Hepatocyte (in vitro differentiated cells): ENCODE measurements around the gene SERF2. TPM values are rescaled to one million over a fixed set of nuclear protein-coding genes. Genes with fewer than 3 reads are reported as not detected.

Experiments
- DNase-seq: peaks from one replicate; pipeline ENCODE4 v3.0.0-alpha.2; 2016; ENCODE audit warnings: low spot score
- H2AFZ ChIP-seq: fragments of 200-600 bp; sonication (generic); 2 replicates; pipeline ENCODE4 v1.6.0; 2016; ENCODE audit warnings: antibody characterized with exemption, mild to moderate bottlenecking
- H3K27ac ChIP-seq: fragments of 200-600 bp; sonication (generic); 2 replicates; pipeline ENCODE4 v1.5.1; 2016; ENCODE audit warnings: mild to moderate bottlenecking
- H3K27me3 ChIP-seq: fragments of 200-600 bp; sonication (generic); 2 replicates; pipeline ENCODE4 v1.6.1; 2016
- H3K36me3 ChIP-seq: fragments of 200-600 bp; sonication (generic); replicated peaks from 2 replicates; pipeline ENCODE4 v1.5.1; 2016; ENCODE audit warnings: low read depth; ENCODE audit not compliant: insufficient read depth
- H3K4me1 ChIP-seq: fragments of 200-600 bp; sonication (generic); 2 replicates; pipeline ENCODE4 v1.5.1; 2016; ENCODE audit warnings: mild to moderate bottlenecking, moderate library complexity; ENCODE audit not compliant: insufficient read depth
- H3K4me2 ChIP-seq: fragments of 200-600 bp; sonication (generic); 2 replicates; pipeline ENCODE4 v1.6.0; 2016
- H3K4me3 ChIP-seq: fragments of 200-600 bp; sonication (generic); 2 replicates; pipeline ENCODE4 v1.5.1; 2016; ENCODE audit warnings: mild to moderate bottlenecking
- H3K79me2 ChIP-seq: fragments of 200-600 bp; sonication (generic); 2 replicates; pipeline ENCODE4 v1.6.0; 2017; ENCODE audit warnings: mild to moderate bottlenecking
- H3K9me2 ChIP-seq: fragments of 200-600 bp; sonication (generic); replicated peaks from 2 replicates; pipeline ENCODE4 v1.6.0; 2017; ENCODE audit warnings: mild to moderate bottlenecking; ENCODE audit not compliant: insufficient read depth
- H3K9me3 ChIP-seq: fragments of 200-600 bp; sonication (generic); 2 replicates; pipeline ENCODE4 v1.5.1; 2016; ENCODE audit warnings: low read depth, mild to moderate bottlenecking
- H4K20me1 ChIP-seq: fragments of 200-600 bp; sonication (generic); 2 replicates; pipeline ENCODE4 v1.6.0; 2016; ENCODE audit warnings: mild to moderate bottlenecking; ENCODE audit not compliant: insufficient read depth, poor library complexity, severe bottlenecking
- CTCF ChIP-seq: fragments of 200-600 bp; sonication (generic); IDR thresholded peaks from 2 replicates; pipeline ENCODE4 v1.5.1; 2016; ENCODE audit warnings: antibody characterized with exemption, mild to moderate bottlenecking; ENCODE audit not compliant: poor library complexity
- EZH2 ChIP-seq: fragments of 200-600 bp; sonication (generic); IDR thresholded peaks from 2 replicates; pipeline ENCODE4 v1.6.1; 2016; ENCODE audit warnings: antibody characterized with exemption, mild to moderate bottlenecking, borderline replicate concordance
- EZH2phosphoT487 ChIP-seq: fragments of 200-600 bp; sonication (generic); IDR thresholded peaks from one replicate; pipeline ENCODE4 v1.6.1; 2018; ENCODE audit warnings: antibody characterized with exemption, mild to moderate bottlenecking, low read depth, moderate library complexity; ENCODE audit not compliant: unreplicated experiment, severe bottlenecking
- WGBS: methylation state at CpG from one replicate; pipeline ENCODE4 v1.1.6; 2016; ENCODE audit warnings: low lambda C conversion rate; ENCODE audit errors: missing lambda C conversion rate; 5-methylcytosine and 5-hydroxymethylcytosine counted together
- polyA plus RNA-seq: library from polyadenylated mRNA; unstranded; fragments of >200 nt; fragmentation: Nextera tagmentation; extraction: Ambion mirVana; gene quantifications from 2 replicates; pipeline ENCODE4 v1.2.1, GENCODE V29; 2016
- total RNA-seq: library from RNA; depleted of rRNA; stranded (reverse); fragments of >200 nt; gene quantifications from 2 replicates; pipeline ENCODE4 v1.2.3, GENCODE V29; 2014

SERF2 gene
- total and polyA plus RNA-seq, 2 experiments from 2014 or later, result 958 to 2,443 TPM

GRCh38 chr15:43794269-43795037, 2.3 kb downstream of the SERF2 start:
- Histone ChIP-seq H3K27ac (peak overlapping the region; percentile 96), H3K36me3 (no peaks in the 10 kb centered on the region), H3K4me3 (no peak overlapping the region), H3K79me2 (peaks cover 36% of the 10 kb centered on the region), H3K9me3 (no peaks in the 10 kb centered on the region), H3K9me2 (no peaks in the 10 kb centered on the region), H3K4me2 (peak overlapping the region; percentile 90), H3K4me1 (peaks cover 36% of the 10 kb centered on the region), H4K20me1 (peaks cover 11% of the 10 kb centered on the region), H3K27me3 (no peaks in the 10 kb centered on the region), H2AFZ (no peak overlapping the region)
- WGBS, result 78% methylated on average over 9 of the region's 9 CpGs
- DNase-seq, result no peak
- TF ChIP-seq EZH2 (no peak), EZH2phosphoT487 (no peak), CTCF (no peak)

GRCh38 chr15:43795197-43795596, 3.1 kb downstream of the SERF2 start:
- Histone ChIP-seq H3K27me3 (no peaks in the 10 kb centered on the region), H3K79me2 (peaks cover 36% of the 10 kb centered on the region), H3K27ac (peak overlapping the region; percentile 96), H2AFZ (no peak overlapping the region), H3K9me2 (no peaks in the 10 kb centered on the region), H4K20me1 (peaks cover 11% of the 10 kb centered on the region), H3K36me3 (no peaks in the 10 kb centered on the region), H3K4me3 (no peak overlapping the region), H3K9me3 (no peaks in the 10 kb centered on the region), H3K4me2 (peak overlapping the region; percentile 90), H3K4me1 (peaks cover 43% of the 10 kb centered on the region)
- no peak for DNase-seq
- 97% methylated on average over 2 of the region's 2 CpGs for WGBS
- no peak for TF ChIP-seq CTCF
- TF ChIP-seq EZH2, result no peak
- no peak for TF ChIP-seq EZH2phosphoT487

GRCh38 chr15:43795997-43796396, 3.9 kb downstream of the SERF2 start:
- H3K79me2 ChIP-seq, result peaks cover 36% of the 10 kb centered on the region
- H3K4me2 ChIP-seq, result no peak overlapping the region
- H3K9me2 ChIP-seq, result no peaks in the 10 kb centered on the region

More at GRCh38 chr15:43795997-43796396, 3.9 kb downstream of the SERF2 start:
- TF ChIP-seq EZH2, result no peak
- TF ChIP-seq EZH2phosphoT487, result no peak
- TF ChIP-seq CTCF, result no peak
- Histone ChIP-seq H3K4me1 (peaks cover 43% of the 10 kb centered on the region), H2AFZ (no peak overlapping the region), H3K27me3 (no peaks in the 10 kb centered on the region), H4K20me1 (peaks cover 11% of the 10 kb centered on the region), H3K27ac (peak overlapping the region; percentile 96), H3K4me3 (no peak overlapping the region), H3K36me3 (no peaks in the 10 kb centered on the region), H3K9me3 (no peaks in the 10 kb centered on the region)
- DNase-seq, result no peak
